HG02678 (cell line): ENCODE results near the gene IGLL1.
"Not testable (repeated sequence)": the region's sequence is repeated elsewhere in the genome, so short reads cannot be mapped to it uniquely, and the experiment has no call there.

Experiments used
- ATAC-seq: cut with Tn5 transposase; IDR thresholded peaks from one replicate; pipeline ENCODE4 v1.9.1; 2021; ENCODE audit warnings: mild to moderate bottlenecking, moderate library complexity; ENCODE audit not compliant: unreplicated experiment

IGLL1 gene

GRCh38 chr22:23591846-23592245 lies 11.8 kb upstream of the IGLL1 start:
- no peak for ATAC-seq

GRCh38 chr22:23591201-23591791 lies 11.2 kb upstream of the IGLL1 start:
- ATAC-seq = no peak

GRCh38 chr22:23583836-23584235 lies 3.7 kb upstream of the IGLL1 start:
- ATAC-seq = no peak

GRCh38 chr22:23583153-23583552 lies 3.1 kb upstream of the IGLL1 start:
- no peak for ATAC-seq

GRCh38 chr22:23581260-23581650 lies 1.2 kb upstream of the IGLL1 start:
- ATAC-seq = no peak

GRCh38 chr22:23580576-23581259 lies 628 bp upstream of the IGLL1 start:
- ATAC-seq = no peak

- ATAC-seq = no peak
These were observed 810 bp downstream of the IGLL1 start for GRCh38 chr22:23579280-23579679.

- ATAC-seq = no peak
These were observed 1.8 kb downstream of the IGLL1 start for GRCh38 chr22:23578306-23578705.

- no peak for ATAC-seq
These were observed 3.4 kb downstream of the IGLL1 start for GRCh38 chr22:23576681-23577080.

- no peak for ATAC-seq
These were observed 4.5 kb downstream of the IGLL1 start for GRCh38 chr22:23575601-23576000.

GRCh38 chr22:23574877-23575276 lies 5.2 kb downstream of the IGLL1 start:
- ATAC-seq = no peak

- no peak for ATAC-seq
These were observed 5.7 kb downstream of the IGLL1 start for GRCh38 chr22:23574371-23574811.

GRCh38 chr22:23573701-23574235 lies 6.3 kb downstream of the IGLL1 start:
- ATAC-seq = not testable (repeated sequence)

GRCh38 chr22:23573106-23573505 lies 7.0 kb downstream of the IGLL1 start:
- ATAC-seq = not testable (repeated sequence)

- ATAC-seq = no peak
These were observed 8.6 kb downstream of the IGLL1 start for GRCh38 chr22:23571486-23571885.

GRCh38 chr22:23570681-23571080 lies 9.4 kb downstream of the IGLL1 start:
- ATAC-seq = no peak

GRCh38 chr22:23569716-23570115 lies 10.4 kb downstream of the IGLL1 start:
- ATAC-seq = no peak

- ATAC-seq = no peak
These were observed 10.8 kb downstream of the IGLL1 start for GRCh38 chr22:23569291-23569690.

GRCh38 chr22:23566705-23567475 lies 13.2 kb downstream of the IGLL1 start:
- ATAC-seq = no peak

- ATAC-seq = no peak
These were observed 14.0 kb downstream of the IGLL1 start for GRCh38 chr22:23565915-23566704.
